Right lung (tissue), 5 donors: ENCODE measurements around the gene OCIAD1. TPM values are rescaled to one million over a fixed set of nuclear protein-coding genes. Genes with fewer than 3 reads are reported as not detected.
"Not testable (repeated sequence)": the region's sequence is repeated elsewhere in the genome, so short reads cannot be mapped to it uniquely, and the experiment has no call there.

ENCODE experiments used
- DNase-seq, 2 donors: peaks; one replicate each; pipeline ENCODE4 v3.0.0-alpha.2; 2013
- polyA plus RNA-seq, 5 donors: library from polyadenylated mRNA; unstranded; fragments of 120-200 nt; gene quantifications; one replicate each; pipeline versions ENCODE4 v1.2.1 to v1.2.3, GENCODE V29; 2013; ENCODE audit warnings: inconsistent platforms in 1 of 5, low replicate concordance in 1 of 5; ENCODE audit not compliant: insufficient read length in 5 of 5, insufficient read depth in 1 of 5

Gene OCIAD1
- polyA plus RNA-seq, 5 donors, result 172 to 246 (median 226) TPM

- DNase-seq, result no peak
These were observed 18.0 kb upstream of the OCIAD1 start for GRCh38 chr4:48812866-48813265.

DNA sequence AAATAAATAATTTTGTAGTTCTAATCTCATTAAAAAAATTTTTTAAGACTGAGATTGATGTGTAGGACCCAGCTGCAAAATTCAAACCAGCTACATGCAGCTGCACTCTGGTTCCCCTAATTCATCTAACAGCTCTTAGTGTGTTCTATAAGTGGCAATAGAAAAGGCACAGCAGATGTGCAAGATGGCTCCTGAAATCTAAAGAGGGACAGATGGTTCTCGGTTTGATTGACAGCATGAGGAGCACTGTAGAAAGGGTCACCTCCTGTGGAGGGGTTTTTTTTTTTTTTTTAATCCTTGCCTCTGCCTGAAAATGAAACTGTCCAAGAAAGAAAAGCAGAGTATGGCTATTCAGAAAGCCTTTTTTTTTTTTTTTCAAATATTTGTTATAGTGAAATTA, 16.9 kb upstream of the OCIAD1 start:
- no peak for DNase-seq

DNA sequence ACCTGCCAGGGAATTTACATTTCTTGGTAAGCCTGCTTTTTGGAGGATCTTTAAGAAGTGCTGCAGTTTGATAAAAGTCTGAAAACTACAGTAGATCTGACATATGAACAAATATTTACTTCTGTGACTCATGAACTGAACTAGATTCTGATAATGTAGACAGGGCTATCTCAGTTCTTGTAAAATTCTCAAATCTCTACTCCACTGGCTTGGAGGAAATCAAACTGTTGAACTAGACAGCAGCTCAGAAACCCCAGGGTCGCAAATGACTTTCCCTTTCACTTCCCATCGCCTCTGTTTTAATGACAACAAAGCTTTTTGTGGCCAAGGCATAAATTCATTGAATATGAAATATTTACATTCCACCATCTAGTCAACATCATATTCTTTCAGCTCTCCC, 15.4 kb upstream of the OCIAD1 start:
- DNase-seq, result no peak

DNA sequence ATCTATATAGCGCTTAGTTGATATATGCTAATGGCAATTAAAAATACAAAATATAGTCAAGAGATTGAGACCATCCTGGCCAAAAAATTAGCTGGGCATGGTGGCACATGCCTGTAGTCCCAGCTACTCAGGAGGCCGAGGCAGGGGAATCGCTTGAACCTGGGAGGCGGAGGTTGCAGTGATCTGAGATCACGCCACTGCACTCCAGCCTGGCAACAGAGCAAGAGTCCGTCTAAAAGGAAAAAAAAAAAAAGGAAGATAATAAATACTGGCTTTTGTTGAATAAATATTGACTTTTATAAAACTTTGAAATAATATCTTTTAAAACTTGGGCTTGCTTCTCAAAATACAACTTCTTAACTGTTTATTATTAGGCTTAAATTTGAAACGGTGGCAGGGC, 14.6 kb upstream of the OCIAD1 start:
- not testable (repeated sequence) for DNase-seq

DNA sequence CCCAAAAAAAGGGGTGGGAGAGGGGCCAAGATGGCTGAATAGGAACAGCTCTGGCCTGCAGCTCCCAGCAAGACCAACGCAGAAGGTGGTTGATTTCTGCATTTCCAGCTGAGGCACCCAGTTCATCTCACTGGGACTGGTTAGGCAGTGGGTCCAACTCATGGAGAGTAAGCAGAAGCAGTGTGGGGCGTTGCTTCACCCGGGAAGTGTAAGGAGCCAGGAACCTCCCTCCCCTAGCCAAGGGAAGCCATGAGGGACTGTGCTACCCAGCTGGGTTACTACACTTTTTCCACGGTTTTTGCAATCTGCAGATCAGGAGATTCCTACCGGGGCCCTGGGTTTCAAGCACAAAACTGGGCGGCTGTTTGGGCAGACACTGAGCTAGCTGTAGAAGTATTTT, 13.9 kb upstream of the OCIAD1 start:
- no peak for DNase-seq

- not testable (repeated sequence) for DNase-seq
These were observed 9.5 kb upstream of the OCIAD1 start for GRCh38 chr4:48821431-48821830.

DNA sequence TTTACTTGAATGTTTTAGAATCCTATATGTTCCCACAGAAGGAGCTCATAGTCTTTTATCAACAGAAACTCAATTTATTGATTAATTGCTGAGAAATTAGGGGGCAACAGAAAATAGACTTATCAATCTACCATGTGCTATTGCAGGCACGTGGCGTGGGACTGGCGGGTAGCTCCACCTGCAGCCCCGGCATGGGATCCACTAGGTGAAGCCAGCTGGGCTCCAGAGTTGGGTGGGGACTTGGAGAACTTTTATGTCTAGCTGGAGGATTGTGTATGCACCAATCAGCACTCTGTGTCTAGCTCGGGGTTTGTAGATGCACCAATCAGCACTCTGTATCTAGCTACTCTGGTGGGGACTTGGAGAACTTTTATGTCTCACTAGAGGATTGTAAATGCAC, 3.3 kb upstream of the OCIAD1 start:
- no peak for DNase-seq

GRCh38 chr4:48831532-48832030, 693 bp downstream of the OCIAD1 start:
- peak in 1 of 2 donors; percentile 19 for DNase-seq

DNA sequence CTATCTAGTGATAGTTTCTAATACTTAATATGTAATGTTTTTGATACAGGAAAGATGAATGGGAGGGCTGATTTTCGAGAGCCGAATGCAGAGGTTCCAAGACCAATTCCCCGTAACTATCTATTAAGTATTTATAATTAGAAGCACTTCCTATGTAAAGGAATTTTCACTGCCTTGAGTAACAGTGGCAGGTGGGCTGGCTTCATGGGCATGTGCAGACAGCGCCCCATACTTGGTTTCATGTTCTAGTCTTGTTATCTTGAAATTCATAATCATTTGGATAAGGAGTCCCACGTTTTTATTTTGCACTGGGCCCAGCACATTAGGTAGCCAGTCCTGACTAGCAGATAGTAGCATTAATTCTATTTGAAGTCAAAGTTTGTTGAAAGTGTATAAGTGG, 1.7 kb downstream of the OCIAD1 start:
- no peak for DNase-seq

GRCh38 chr4:48836658-48837057, 5.8 kb downstream of the OCIAD1 start:
- DNase-seq, result no peak

DNA sequence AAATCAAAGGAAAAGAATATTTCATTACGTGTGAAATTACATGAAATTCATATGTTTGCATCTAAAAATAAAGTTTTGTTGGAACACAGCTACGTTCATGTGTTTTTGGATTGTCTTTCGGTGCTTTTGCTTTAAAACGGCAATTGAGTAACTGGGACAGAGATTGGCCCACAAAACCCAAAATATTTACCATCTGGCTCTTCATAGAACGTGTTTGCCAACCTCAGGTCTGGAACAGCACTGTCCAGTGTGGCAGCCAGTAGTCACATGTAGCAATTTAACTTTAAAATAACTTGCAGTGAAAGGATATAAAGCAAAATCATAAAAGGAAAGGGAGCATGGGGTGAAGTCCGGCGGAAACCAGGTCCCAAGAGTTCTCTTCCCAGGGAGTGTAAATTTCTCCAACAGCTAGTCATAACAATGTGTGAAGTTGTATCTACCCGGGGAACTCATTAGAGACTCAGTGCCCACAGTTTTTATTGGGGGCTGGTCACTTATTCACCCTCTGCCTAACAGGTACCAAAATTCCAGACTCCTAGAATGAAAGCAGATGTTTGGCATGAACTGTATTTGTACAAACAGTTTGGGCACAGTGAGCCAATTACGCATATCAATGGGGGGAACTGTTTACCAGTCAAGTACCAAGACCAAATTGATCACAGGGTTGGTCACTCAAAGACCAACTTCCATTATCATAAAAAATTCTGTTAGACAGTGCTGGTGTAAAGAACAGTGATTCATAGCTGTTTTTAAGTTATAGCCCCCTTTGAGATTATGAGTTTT, 10.3 kb downstream of the OCIAD1 start:
- DNase-seq, result no peak

DNA sequence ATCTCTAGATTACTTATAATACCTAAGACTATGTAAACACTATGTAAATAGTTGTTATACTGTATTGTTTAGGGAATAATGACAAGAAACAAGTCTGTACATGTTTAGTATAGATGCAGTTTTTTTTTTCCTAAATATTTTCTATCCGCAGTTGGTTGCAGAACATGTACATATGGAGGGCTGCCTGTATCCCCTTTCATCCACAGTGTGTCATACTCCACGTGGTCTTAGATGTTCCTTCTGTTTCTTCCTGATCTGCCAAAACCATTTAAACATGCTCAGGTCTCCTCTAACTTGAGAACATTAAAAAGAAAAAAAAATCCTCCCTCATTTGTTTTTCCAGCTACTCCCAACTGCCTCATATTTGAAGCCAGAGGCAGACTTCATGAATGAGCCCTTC, 14.0 kb downstream of the OCIAD1 start:
- no peak for DNase-seq

GRCh38 chr4:48848799-48849198, 17.9 kb downstream of the OCIAD1 start:
- DNase-seq, result not testable (repeated sequence)

DNA sequence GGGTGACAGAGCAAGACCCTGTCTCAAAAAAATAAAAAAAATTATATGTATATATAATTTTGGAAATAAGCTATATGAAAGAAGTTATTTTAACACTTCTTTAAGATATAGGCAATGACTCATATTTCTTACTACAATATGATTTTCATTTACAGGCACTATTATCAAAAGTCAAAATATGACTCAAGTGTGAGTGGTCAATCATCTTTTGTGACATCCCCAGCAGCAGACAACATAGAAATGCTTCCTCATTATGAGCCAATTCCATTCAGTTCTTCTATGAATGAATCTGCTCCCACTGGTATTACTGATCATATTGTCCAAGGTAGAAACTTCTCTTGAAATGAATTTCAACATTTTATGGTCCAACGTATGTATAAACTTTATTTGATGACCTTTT, 20.8 kb downstream of the OCIAD1 start:
- no peak for DNase-seq

DNA sequence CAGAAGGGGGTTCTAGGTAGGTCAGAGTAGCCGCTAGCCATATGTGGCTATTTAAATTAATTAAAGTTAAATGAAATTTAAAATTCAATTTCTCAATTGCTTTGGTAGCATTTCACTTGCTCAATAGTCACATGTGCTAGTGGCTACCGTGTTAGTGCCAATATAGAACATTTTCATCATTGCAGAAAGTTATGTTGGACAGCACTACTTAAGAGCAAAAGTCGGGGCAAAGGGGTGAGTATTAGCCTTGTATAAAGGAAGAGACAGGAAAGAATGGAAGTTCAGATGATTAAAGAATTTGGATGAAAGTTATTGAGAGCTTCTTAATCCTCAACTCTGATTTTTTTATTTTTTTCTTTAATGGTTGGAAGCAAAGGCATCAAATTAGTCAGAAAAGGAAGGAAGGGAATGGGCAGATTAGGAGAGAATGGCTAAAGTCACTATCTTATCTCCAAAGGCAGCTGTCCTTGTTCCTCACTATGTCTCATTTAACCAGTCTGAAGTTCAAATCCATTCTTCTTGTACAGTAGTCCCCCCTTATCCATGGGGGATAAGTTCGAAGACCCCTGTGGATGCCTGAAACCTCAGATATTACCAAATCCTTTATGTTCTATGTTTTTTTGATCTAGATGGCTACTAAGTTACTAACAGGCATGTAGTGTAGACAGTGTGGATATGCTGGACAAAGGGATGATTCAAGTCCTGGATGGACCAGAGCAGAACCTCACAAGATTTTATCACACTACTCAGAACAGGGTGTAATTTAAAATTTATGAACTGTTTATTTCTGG, 22.9 kb downstream of the OCIAD1 start:
- DNase-seq, result no peak

- DNase-seq, result no peak
These were observed 23.5 kb downstream of the OCIAD1 start for GRCh38 chr4:48854395-48854683.

DNA sequence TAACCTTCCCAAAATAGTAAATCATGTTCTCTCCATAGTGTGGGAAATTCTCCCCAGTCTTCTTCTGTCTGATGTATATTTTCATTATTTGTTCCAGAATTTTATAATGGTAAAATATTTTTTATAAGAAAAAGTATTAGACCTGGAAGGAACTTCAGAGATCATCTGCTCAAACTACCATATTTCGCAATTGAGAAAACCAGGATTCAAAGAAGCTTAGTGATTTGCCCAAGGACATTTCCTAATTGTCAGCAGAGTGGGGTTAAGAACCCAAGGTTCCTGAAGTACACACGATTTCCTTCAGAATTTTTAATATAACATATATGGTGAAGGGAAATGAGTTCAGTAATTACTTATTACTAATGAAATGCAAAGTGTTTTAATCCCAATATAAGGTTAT, 24.1 kb downstream of the OCIAD1 start:
- no peak for DNase-seq

GRCh38 chr4:48858130-48858529, 27.2 kb downstream of the OCIAD1 start:
- no peak for DNase-seq

- no peak for DNase-seq
These were observed 31.1 kb downstream of the OCIAD1 start for GRCh38 chr4:48862038-48862437.

DNA sequence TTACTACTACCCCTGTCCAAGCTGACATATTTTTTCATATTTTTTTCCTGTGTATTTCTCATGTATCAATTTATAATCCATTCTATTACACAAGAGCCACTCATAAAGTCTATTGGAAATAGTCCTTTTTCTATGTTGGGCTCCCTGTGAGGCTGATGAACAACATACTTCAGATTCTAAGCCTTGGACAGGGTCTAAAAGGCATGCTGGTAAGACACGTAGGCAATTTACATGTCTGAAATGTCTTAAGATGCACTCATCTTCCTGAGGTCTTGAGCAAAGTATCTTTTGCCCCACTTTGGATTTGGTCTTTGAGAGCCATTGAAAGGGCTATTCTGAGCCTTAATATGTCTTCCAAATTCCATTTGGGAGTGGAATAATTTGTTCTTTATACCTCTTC, 31.8 kb downstream of the OCIAD1 start:
- DNase-seq, result no peak

DNA sequence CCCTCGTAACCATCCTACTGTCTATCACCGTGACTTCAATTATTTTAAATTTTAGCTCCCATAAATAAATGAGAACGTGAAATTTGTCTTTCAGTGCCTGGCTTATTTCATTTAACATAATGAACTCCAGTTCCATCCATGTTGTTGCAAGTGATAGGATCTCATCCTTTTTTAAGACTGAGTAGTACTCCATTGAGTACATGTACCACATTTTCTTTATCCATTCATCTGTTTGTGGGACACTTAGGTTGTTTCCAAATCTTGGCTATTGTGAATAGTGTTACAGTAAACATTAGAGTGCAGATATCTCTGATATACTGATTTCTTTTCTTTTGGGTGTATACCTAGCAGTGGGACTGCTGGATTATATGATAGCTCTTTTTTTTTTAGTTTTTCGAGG, 32.8 kb downstream of the OCIAD1 start:
- DNase-seq, result no peak

DNA sequence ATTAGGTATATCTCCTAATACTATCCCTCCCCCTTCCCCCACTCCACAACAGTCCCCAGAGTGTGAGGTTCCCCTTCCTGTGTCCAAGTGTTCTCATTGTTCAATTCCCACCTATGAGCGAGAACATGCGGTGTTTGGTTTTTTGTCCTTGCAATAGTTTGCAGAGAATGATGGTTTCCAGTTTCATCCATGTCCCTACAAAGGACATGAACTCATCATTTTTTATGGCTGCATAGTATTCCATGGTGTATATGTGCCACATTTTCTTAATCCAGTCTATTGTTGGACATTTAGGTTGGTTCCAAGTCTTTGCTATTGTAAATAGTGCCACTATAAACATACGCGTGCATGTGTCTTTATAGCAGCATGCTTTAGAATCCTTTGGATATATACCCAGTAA, 33.8 kb downstream of the OCIAD1 start:
- DNase-seq, result not testable (repeated sequence)

DNA sequence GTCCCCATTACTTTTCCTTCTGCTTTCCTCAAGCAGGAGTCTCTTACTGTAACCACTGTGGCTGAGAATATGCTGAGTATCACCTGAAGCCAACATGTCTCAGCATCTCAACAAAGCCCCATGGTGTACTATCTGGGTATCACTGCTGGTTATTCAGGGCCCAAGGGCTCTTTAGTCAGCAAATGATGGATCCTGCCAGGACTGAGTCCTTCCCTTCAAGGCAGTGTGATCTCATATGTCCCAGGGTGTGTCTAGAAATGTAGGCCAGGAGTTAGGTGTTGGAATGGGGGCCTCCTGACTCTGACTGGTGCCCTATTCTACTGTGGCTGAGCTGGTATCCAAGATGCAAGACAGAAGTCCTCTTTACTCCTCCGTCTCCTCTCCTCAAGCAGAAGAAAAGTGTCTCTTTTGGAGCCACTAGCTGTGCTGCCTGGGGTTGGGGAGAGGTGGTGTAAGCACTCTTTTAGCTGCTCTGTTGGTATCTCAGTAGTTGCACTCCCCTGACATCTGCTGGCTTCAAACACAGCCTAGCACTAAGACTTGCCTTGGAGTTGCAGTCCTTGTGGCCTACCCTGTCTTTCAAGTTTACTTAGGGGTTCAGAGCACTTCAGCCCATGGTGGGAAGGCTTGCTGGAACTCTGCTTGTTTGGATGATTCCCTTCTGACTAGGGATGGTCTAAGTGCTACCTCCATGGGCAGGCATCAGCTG, 47.1 kb downstream of the OCIAD1 start:
- no peak for DNase-seq
